ENCODE results near the gene HK1. TPM values are rescaled to one million over a fixed set of nuclear protein-coding genes. Genes with fewer than 3 reads are reported as not detected.

HK1 gene
- total RNA-seq, 2 experiments from 2014 or later, result 213 to 220 TPM

DNA sequence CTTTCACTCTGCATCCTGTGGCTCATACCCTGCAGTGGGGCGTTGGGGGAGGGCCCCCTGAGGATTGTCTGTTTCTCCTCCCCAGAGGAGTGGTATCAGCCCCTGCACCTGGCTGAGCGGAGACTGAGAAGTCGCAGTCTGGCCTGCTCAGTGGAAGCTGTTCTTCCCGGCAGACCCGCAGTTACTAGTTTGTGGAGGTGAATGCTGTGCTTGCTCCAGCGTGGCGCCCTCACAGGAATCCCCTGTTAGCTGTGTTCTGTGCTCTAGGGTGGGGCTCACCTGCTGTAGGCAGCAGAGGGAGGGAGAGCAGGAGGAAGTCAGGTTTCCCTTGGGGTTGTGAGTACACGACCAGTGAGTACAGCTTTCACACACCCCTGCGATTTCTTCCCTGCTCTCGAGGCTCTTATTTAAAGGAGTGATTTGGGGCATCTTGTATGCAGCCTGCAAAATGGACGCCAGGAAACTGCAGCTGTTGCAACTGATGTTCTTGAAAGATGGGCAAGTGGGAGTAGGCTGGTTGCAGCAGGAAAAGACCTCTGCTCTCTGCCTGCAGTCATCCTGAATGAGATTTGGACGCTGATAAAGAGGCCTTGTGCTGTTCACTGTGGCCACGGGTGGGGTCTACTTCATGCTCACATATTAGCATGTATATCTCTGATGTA lies 66.4 kb downstream of the HK1 start:
- CTCF ChIA-PET, result interaction anchor here (1.0 to 1.2 kb wide), 2 partner anchors 25 to 27 kb away, joined by 3 read pairs; no protein-coding TSS in a partner anchor
- intact Hi-C loops (cut with micrococcal nuclease), result no loop called here
- peak; percentile 35 for DNase-seq
- Mint-ChIP-seq H3K27ac (peak overlapping the region; percentile 74), H3K27me3 (no peaks in the 10 kb centered on the region), H3K36me3 (peaks cover 40% of the 10 kb centered on the region), H3K9me3 (no peaks in the 10 kb centered on the region), H3K4me1 (ENCODE audit: low read depth) (peaks cover 81% of the 10 kb centered on the region), H3K4me3 (no peak overlapping the region)
- POLR2A ChIA-PET, result interaction anchor here (1.3 kb wide), 1 partner anchor 26 kb away, joined by 7 read pairs; no protein-coding TSS in a partner anchor

DNA sequence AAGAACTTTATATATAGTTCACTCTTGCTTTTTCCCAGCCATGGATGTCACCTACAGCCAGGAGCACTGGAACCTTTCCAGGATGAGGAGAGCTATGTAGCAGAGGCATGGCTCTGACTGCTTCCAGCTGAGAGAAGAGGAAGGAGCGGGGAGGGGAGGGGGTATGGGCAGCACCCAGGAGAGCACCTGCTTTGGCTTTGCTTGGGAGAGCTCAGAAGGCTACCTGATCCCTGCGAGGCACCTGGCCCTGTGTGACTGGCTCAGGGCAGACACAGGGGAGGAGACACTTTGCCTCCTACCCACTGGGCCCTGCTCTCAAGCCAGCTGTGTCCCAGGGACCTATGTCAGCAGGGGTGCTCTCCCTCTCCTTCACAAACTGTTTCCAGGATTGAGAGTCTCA lies 67.1 kb downstream of the HK1 start:
- no peak for DNase-seq
- intact Hi-C loops (cut with micrococcal nuclease), result no loop called here
- Mint-ChIP-seq H3K27ac (peak overlapping the region; percentile 74), H3K4me1 (ENCODE audit: low read depth) (peaks cover 85% of the 10 kb centered on the region), H3K27me3 (no peaks in the 10 kb centered on the region), H3K36me3 (peaks cover 43% of the 10 kb centered on the region), H3K9me3 (no peaks in the 10 kb centered on the region), H3K4me3 (no peak overlapping the region)
- POLR2A ChIA-PET, result interaction anchor here (1.3 kb wide), 1 partner anchor 27 kb away, joined by 7 read pairs; no protein-coding TSS in a partner anchor
- CTCF ChIA-PET, result interaction anchor here (0.6 to 1.2 kb wide), 3 partner anchors 26 to 997 kb away, joined by 3 read pairs; no protein-coding TSS in a partner anchor

DNA sequence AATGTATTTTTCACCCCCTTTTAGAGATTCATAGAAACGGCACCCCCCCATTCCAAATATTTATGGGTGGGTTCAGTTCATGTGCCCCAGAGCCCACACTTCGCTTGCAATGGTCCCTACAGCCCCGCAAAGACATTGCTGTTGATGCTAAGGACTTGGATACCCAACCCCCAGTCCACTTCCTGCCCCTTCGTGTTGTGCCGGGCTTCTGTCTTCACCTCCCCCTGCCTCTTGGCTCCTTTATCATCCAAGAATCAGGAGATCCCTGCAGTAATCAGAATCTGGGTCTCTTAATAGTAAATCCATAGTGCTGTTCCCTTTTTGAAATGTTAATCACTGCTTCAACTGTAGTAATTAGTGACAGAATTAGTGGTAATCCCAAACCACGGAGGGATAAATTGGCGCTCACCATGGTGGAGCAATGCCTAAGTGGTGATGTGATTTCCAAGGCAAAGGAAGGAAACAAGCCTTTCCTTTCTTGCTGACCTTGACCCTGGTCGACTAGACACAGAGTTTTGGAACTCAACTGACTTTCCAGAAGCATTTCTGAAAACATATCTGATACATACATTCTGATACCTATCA lies 67.7 kb downstream of the HK1 start:
- no peak overlapping the region for H3K4me3 Mint-ChIP-seq
- ChIA-PET CTCF (interaction anchor here (0.6 to 1.0 kb wide), 2 partner anchors 26 to 997 kb away, joined by 3 read pairs; no protein-coding TSS in a partner anchor), POLR2A (interaction anchor here (1.3 kb wide), 1 partner anchor 28 kb away, joined by 7 read pairs; no protein-coding TSS in a partner anchor)
- H3K36me3 Mint-ChIP-seq, result peaks cover 42% of the 10 kb centered on the region
- DNase-seq, result no peak
- H3K4me1 Mint-ChIP-seq (ENCODE audit: low read depth), result peaks cover 82% of the 10 kb centered on the region
- intact Hi-C loops (cut with micrococcal nuclease), result no loop called here
- H3K9me3 Mint-ChIP-seq, result no peaks in the 10 kb centered on the region
- H3K27me3 Mint-ChIP-seq, result no peaks in the 10 kb centered on the region
- peak overlapping the region; percentile 66 for H3K27ac Mint-ChIP-seq

DNA sequence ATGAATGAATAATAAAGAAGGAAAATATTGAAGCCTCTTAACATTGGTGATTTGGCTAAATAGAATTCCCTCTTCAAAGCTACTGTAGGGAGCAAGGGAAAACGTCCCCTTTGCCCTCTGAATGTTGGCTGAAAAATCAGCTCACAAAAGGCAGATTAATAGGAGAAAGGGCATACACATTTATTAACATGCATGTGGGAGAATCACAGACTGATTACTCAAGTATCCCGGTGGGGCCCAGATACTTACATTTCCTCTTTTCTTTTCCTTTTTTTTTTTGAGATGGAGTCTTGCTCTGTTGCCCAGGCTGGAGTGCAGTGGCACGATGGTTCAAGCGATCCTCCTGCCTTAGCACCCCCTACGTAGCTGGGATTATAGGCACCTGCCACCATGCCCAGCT lies 68.5 kb downstream of the HK1 start:
- Mint-ChIP-seq H3K4me3 (no peak overlapping the region), H3K4me1 (ENCODE audit: low read depth) (peaks cover 80% of the 10 kb centered on the region), H3K36me3 (peaks cover 42% of the 10 kb centered on the region), H3K9me3 (no peaks in the 10 kb centered on the region), H3K27me3 (no peaks in the 10 kb centered on the region), H3K27ac (peak overlapping the region; percentile 11)
- ChIA-PET CTCF (no interaction called here), POLR2A (no interaction called here)
- DNase-seq, result no peak
- intact Hi-C loops (cut with micrococcal nuclease), result no loop called here

DNA sequence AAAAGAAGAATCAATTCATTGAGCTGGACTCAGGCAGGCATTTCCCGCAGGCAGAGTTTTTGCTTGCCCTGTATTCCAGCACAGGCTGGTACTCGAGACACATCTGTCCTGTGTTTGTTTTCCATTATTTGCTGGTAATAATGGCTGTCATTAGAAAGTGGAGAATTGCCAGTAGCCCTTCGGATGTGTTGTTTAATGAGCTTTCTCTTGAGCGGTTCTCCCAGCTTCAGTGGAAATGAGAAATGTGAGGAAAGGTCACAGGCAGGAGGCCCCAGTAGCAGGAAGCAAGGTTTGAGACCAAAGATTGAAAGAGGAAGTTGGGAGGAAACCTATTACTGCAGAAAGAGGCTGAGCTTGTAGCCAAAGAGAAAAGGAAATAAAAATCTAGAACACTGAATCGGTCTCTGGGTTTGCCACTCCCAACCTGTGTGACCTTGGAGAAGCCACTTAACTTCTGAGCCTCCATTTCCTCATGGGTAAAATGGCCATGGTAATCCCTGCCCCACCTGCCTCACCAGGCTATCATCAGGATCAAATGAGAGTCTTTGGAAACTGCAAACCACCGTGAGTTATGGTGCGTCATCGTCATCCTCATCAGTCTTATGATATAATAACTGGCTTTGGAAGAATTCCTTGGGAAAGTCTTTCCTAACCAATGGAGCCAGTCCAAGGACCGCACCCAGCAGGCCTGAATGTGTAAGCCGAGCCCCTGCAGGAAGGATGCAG lies 70.7 kb downstream of the HK1 start:
- peak overlapping the region; percentile 81 for H3K27ac Mint-ChIP-seq
- POLR2A ChIA-PET, result interaction anchor here (1.3 kb wide), 1 partner anchor 16 kb away, joined by 3 read pairs; no protein-coding TSS in a partner anchor
- H3K9me3 Mint-ChIP-seq, result no peaks in the 10 kb centered on the region
- H3K36me3 Mint-ChIP-seq, result peaks cover 39% of the 10 kb centered on the region
- no peak overlapping the region for H3K4me3 Mint-ChIP-seq
- CTCF ChIA-PET, result interaction anchor here (0.6 to 1.0 kb wide), 4 partner anchors 21 to 44 kb away, joined by 3 to 4 read pairs (median 3); no protein-coding TSS in a partner anchor
- DNase-seq, result no peak
- H3K4me1 Mint-ChIP-seq (ENCODE audit: low read depth), result peaks cover 70% of the 10 kb centered on the region
- H3K27me3 Mint-ChIP-seq, result no peaks in the 10 kb centered on the region
- intact Hi-C loops (cut with micrococcal nuclease), result no loop called here

DNA sequence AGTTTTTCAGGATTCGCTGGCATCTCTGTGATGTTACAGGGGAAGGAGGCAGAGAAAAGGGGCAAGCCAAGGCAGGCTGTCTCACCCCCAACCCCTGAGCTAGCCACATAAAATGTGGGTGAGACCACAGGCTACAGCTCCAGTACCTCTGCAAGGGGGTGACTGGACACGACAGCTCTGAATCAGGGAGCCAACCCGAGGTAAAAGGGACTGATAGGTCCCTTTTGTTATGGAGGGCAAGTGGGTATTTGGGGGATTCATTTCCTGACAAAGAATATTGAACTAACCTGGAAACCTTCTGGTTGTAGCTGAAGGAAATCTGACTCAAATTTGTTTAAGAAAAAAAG lies 71.2 kb downstream of the HK1 start:
- Mint-ChIP-seq H3K27ac (peak overlapping the region; percentile 18), H3K4me3 (no peak overlapping the region), H3K36me3 (peaks cover 40% of the 10 kb centered on the region), H3K4me1 (ENCODE audit: low read depth) (peaks cover 68% of the 10 kb centered on the region), H3K9me3 (no peaks in the 10 kb centered on the region), H3K27me3 (no peaks in the 10 kb centered on the region)
- ChIA-PET POLR2A (interaction anchor here (1.3 kb wide), 1 partner anchor 17 kb away, joined by 3 read pairs; no protein-coding TSS in a partner anchor), CTCF (interaction anchor here (0.9 kb wide), 1 partner anchor 30 kb away, joined by 3 read pairs; no protein-coding TSS in a partner anchor)
- DNase-seq, result no peak
- intact Hi-C loops (cut with micrococcal nuclease), result no loop called here

DNA sequence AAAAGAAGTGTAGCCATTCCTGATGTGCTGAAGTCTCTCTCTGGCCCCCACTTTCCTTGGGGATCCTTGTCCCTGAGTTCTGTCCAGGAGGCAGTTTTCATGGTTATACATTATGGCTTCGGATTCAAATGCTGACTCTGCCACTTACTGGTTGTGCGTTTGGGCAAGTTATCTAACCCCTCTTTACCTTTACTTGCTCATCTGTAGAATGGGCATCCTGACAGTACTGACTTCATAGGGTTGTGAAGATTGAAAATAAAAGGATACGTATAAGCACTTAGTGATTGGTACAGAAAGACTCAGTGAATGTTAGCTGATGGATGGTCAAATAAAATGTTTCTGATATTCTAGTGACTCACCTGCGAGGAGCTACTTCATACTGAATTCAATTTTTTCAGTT lies 73.3 kb downstream of the HK1 start:
- Mint-ChIP-seq H3K27ac (no peak overlapping the region), H3K36me3 (peaks cover 30% of the 10 kb centered on the region), H3K4me1 (ENCODE audit: low read depth) (peaks cover 51% of the 10 kb centered on the region), H3K4me3 (no peak overlapping the region), H3K9me3 (no peaks in the 10 kb centered on the region), H3K27me3 (no peaks in the 10 kb centered on the region)
- no peak for DNase-seq
- intact Hi-C loops (cut with micrococcal nuclease), result no loop called here
- POLR2A ChIA-PET, result no interaction called here
- CTCF ChIA-PET, result interaction anchor here (1.1 kb wide), 1 partner anchor 56 kb away, joined by 5 read pairs; no protein-coding TSS in a partner anchor

DNA sequence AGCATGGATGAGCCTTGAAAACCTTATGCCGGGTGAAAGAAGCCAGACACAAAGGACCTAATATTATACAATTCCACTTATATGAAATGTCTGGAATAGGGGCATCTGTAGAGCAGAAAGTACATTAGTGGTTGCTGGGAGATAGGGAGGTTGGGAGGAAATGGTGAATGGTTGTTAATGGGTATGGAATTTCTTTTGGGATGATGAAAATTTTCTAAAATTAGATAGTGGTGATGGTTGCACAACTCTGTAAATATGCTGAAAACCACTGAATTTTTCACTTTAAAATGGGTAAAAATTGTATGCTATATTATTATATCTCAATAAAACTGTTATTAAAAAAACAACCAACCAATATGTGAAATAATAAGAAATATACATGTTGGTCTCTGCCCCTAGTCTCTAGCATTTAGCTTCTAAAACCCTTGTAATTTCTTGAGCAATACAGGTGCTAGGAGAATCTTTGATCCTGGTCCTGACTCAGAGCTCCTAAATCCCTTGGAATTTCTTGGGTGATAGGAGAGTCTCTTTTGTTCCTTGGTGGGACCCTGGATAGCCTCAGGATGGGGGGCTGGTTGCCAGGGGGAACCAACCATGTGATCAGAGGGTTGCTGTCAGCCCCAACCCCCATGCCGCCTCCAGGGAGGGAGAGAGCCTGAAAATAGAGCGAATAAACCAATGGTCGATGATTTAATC lies 74.4 kb downstream of the HK1 start:
- POLR2A ChIA-PET, result no interaction called here
- intact Hi-C loops (cut with micrococcal nuclease), result no loop called here
- Mint-ChIP-seq H3K36me3 (peaks cover 25% of the 10 kb centered on the region), H3K27me3 (no peaks in the 10 kb centered on the region), H3K27ac (no peak overlapping the region), H3K4me1 (ENCODE audit: low read depth) (peaks cover 48% of the 10 kb centered on the region), H3K4me3 (no peak overlapping the region), H3K9me3 (no peaks in the 10 kb centered on the region)
- DNase-seq, result no peak
- CTCF ChIA-PET, result no interaction called here

DNA sequence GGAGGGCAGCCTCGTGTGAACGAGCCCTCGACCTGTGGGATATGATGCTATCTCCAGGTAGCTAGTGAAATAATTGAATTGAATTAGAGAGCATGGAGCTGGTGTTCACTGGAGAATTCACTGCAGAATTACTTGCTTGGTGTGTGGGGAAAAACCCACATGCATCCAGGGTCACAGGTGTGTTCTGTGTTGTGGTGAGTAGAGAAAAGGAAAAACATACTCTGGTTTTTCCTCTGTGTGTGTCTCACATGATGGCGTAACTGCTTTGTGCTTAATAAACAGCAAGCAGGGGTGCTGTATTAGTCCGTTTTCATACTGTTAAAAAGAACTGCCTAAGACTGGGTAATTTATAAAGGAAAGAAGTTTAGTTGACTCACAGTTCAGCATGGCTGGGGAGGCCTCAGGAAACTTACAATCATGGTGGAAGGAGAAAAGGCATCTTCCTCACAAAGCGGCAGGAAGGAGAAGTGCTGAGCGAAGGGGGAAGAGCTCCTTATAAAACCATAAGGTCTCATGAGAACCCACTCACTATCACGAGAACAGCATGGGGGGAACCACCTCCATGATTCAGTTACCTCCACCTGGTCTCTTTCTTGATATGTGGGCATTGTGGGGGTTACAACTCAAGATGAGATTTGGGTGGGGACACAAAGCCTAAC lies 75.8 kb downstream of the HK1 start:
- peaks cover 47% of the 10 kb centered on the region for H3K4me1 Mint-ChIP-seq (ENCODE audit: low read depth)
- DNase-seq, result no peak
- intact Hi-C loops (cut with micrococcal nuclease), result no loop called here
- ChIA-PET POLR2A (interaction anchor here (0.5 kb wide), 1 partner anchor 35 kb away, joined by 3 read pairs; no protein-coding TSS in a partner anchor), CTCF (no interaction called here)
- H3K9me3 Mint-ChIP-seq, result no peaks in the 10 kb centered on the region
- peak overlapping the region; percentile 28 for H3K27ac Mint-ChIP-seq
- H3K4me3 Mint-ChIP-seq, result no peak overlapping the region
- H3K36me3 Mint-ChIP-seq, result peaks cover 14% of the 10 kb centered on the region
- no peaks in the 10 kb centered on the region for H3K27me3 Mint-ChIP-seq

DNA sequence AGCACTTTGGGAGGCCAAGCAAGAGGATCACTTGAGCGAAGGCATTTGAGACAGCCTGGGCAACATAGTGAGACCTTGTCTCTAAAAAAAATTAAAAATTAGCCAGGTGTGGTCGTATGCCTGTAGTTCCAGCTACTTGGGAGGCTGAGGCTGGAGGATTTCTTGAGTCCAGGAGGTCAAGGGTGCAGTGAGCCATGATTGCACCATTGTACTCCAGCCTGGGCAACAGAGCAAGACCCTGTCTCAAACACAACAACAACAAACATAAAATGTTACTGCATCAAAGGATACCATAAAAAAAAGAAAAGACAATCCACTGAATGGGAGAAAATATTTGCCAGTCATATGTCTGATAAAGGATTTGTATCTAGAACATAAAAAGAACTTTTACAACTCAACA lies 77.9 kb downstream of the HK1 start:
- Mint-ChIP-seq H3K27ac (no peak overlapping the region), H3K36me3 (peaks cover 12% of the 10 kb centered on the region), H3K4me1 (ENCODE audit: low read depth) (peaks cover 51% of the 10 kb centered on the region), H3K4me3 (no peak overlapping the region), H3K9me3 (no peaks in the 10 kb centered on the region), H3K27me3 (no peaks in the 10 kb centered on the region)
- POLR2A ChIA-PET, result interaction anchor here (0.7 kb wide), 1 partner anchor 39 kb away, joined by 3 read pairs; no protein-coding TSS in a partner anchor
- DNase-seq, result no peak
- intact Hi-C loops (cut with micrococcal nuclease), result no loop called here
- CTCF ChIA-PET, result no interaction called here

DNA sequence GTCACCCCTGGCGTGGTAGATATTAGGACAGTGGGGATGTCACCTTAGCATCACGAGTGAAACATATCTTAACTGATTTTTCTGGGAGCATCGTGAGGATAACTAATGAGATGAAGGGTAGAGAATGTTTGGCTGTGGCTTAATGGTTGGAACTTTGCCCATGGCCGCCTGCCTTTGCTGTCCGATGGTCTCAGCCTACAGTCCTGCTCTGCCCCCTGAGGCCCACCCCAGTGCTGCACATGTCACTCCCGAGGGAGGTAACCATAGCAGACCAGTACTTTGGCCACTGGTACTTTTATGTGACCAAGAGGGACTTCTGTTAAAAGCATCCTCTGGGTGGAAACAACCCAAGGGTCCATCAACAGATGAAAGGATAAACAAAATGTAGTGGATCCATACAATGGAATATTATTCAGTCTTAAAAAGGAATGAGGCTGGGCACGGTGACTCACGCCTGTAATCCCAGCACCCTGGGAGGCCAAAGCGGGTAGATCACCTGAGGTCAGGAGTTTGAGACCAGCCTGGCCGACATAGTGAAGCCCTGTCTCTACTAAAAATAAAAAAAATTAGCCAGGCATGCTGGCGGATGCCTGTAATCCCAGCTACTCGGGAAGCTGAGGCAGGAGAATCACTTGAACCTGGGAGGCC lies 80.0 kb downstream of the HK1 start:
- Mint-ChIP-seq H3K9me3 (no peaks in the 10 kb centered on the region), H3K4me3 (no peak overlapping the region), H3K27me3 (no peaks in the 10 kb centered on the region), H3K27ac (no peak overlapping the region), H3K4me1 (ENCODE audit: low read depth) (peaks cover 51% of the 10 kb centered on the region), H3K36me3 (peaks cover 17% of the 10 kb centered on the region)
- CTCF ChIA-PET, result no interaction called here
- intact Hi-C loops (cut with micrococcal nuclease), result no loop called here
- DNase-seq, result no peak
- POLR2A ChIA-PET, result interaction anchor here (0.6 kb wide), 1 partner anchor 47 kb away, joined by 3 read pairs; no protein-coding TSS in a partner anchor
